AG10803 (cell line): ENCODE measurements around the gene CIDEB.
A peak's percentile ranks its signal among the peaks of the same experiment; 100 is the strongest.
"Not testable (repeated sequence)": the region's sequence is repeated elsewhere in the genome, so short reads cannot be mapped to it uniquely, and the experiment has no call there.

Source experiments
- DNase-seq: peaks from one replicate; pipeline ENCODE4 v3.0.0; 2010; ENCODE audit warnings: low read depth
- H3K4me3 ChIP-seq: 2 replicates; pipeline ENCODE4 v1.5.1; 2011; ENCODE audit warnings: mild to moderate bottlenecking, low read length, control low read depth
- TF ChIP-seq, protein P1 (sequence below): conservative IDR thresholded peaks from 2 replicates; pipeline ENCODE4 v1.5.1; 2011; ENCODE audit warnings: mild to moderate bottlenecking, low read length, control low read depth, inconsistent platforms

Gene CIDEB, protein sequence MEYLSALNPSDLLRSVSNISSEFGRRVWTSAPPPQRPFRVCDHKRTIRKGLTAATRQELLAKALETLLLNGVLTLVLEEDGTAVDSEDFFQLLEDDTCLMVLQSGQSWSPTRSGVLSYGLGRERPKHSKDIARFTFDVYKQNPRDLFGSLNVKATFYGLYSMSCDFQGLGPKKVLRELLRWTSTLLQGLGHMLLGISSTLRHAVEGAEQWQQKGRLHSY

GRCh38 chr14:24307575-24308341 lies at the start of gene CIDEB:
Gene CIDEB, minus strand, starts transcription at chr14:24307977. Its CDS starts 119 bp downstream, at chr14:24307858.
- TF ChIP-seq, protein P1, sequence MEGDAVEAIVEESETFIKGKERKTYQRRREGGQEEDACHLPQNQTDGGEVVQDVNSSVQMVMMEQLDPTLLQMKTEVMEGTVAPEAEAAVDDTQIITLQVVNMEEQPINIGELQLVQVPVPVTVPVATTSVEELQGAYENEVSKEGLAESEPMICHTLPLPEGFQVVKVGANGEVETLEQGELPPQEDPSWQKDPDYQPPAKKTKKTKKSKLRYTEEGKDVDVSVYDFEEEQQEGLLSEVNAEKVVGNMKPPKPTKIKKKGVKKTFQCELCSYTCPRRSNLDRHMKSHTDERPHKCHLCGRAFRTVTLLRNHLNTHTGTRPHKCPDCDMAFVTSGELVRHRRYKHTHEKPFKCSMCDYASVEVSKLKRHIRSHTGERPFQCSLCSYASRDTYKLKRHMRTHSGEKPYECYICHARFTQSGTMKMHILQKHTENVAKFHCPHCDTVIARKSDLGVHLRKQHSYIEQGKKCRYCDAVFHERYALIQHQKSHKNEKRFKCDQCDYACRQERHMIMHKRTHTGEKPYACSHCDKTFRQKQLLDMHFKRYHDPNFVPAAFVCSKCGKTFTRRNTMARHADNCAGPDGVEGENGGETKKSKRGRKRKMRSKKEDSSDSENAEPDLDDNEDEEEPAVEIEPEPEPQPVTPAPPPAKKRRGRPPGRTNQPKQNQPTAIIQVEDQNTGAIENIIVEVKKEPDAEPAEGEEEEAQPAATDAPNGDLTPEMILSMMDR: peak; percentile 94
- DNase-seq: peak; percentile 51
- H3K4me3 ChIP-seq: no peak within 1 kb of the TSS

GRCh38 chr14:24356208-24356607 lies 48.4 kb upstream of the CIDEB start:
- no peak for DNase-seq
- TF ChIP-seq, protein P1: no peak
- no peak overlapping the region for H3K4me3 ChIP-seq

- TF ChIP-seq, protein P1: no peak
- H3K4me3 ChIP-seq: no peak overlapping the region
- no peak for DNase-seq
Measured at GRCh38 chr14:24355009-24355408, 47.2 kb upstream of the CIDEB start.

GRCh38 chr14:24354482-24354825 lies 46.7 kb upstream of the CIDEB start:
- not testable (repeated sequence) for DNase-seq, H3K4me3 ChIP-seq

DNA sequence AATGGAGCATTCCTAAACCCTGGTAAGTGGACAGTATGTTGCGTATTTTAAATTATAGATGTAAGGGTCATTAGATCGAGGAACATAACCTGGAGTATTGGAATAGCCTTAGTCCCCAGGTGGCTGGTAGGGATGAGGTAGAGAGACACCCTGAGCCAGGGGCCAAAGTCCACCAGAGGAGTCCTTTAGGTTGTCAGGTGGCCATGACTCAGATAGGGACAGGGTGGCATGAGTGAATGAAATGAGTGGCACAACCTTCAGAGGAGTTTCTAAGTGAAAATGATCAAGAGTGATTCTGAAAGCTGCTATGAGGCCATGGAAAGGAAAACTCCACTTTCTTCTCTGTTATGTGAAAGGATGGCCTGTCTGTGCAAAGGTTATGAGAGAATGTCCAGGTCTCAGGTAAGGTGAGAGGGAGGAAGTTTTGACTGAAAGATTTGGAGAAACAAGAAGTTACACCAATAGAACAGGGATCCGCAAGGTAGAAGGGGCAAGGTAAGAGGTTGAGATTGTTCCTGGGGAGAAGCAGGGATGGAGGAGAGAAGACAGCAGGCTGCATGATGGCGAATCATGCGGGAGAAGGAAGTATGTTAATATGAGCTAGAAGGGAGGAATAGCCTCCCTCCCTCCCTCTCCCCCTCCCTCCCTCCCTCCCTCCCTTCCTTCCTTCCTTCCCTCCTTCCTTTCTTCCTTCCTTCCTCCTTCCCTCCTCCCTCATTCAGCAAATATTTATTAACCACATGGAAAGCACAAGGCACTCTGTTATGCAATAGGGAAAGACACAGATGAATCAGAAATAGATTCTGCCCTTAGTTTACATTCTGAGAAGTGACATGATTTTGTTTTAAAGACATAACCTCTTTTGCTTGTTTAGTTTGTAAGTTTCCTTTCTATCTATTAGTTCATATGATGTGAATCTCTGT lies 46.0 kb upstream of the CIDEB start:
- peak; percentile 69 for DNase-seq
- TF ChIP-seq, protein P1: no peak
- no peak overlapping the region for H3K4me3 ChIP-seq

- TF ChIP-seq, protein P1: no peak; the same call in 1 of the 2 replicates
- DNase-seq: peak; percentile 69
Measured at GRCh38 chr14:24351517-24351916, 43.7 kb upstream of the CIDEB start.

GRCh38 chr14:24349742-24350141 lies 42.0 kb upstream of the CIDEB start:
- H3K4me3 ChIP-seq: no peak overlapping the region
- DNase-seq: no peak
- TF ChIP-seq, protein P1: no peak

More at GRCh38 chr14:24351517-24351916, 43.7 kb upstream of the CIDEB start:
- no peak overlapping the region for H3K4me3 ChIP-seq
